ENCODE measurements around the gene CHD2.

Gene CHD2

GRCh38 chr15:92932946-92933649 lies 33.0 kb downstream of the CHD2 start:
- no peak for DNase-seq

- no peak for DNase-seq
Observed at GRCh38 chr15:92933831-92934230, 33.7 kb downstream of the CHD2 start.

- no peak for DNase-seq
Observed at GRCh38 chr15:92934716-92935115, 34.6 kb downstream of the CHD2 start.

- no peak for DNase-seq
Observed at GRCh38 chr15:92936138-92936537, 36.0 kb downstream of the CHD2 start.

GRCh38 chr15:92936693-92937092 lies 36.6 kb downstream of the CHD2 start:
- DNase-seq = no peak

- DNase-seq = no peak
Observed at GRCh38 chr15:92937901-92938300, 37.8 kb downstream of the CHD2 start.

GRCh38 chr15:92938387-92938786 lies 38.3 kb downstream of the CHD2 start:
- DNase-seq = no peak

GRCh38 chr15:92941668-92942067 lies 41.5 kb downstream of the CHD2 start:
- no peak for DNase-seq

- DNase-seq = no peak
Observed at GRCh38 chr15:92942706-92943105, 42.6 kb downstream of the CHD2 start.

- no peak for DNase-seq
Observed at GRCh38 chr15:92943581-92943980, 43.5 kb downstream of the CHD2 start.

GRCh38 chr15:92944946-92945521 lies 44.9 kb downstream of the CHD2 start:
- DNase-seq = no peak

- no peak for DNase-seq
Observed at GRCh38 chr15:92947071-92947730, 47.1 kb downstream of the CHD2 start.

- no peak for DNase-seq
Observed at GRCh38 chr15:92949604-92950249, 49.6 kb downstream of the CHD2 start.

- DNase-seq = no peak
Observed at GRCh38 chr15:92951800-92952457, 51.8 kb downstream of the CHD2 start.

GRCh38 chr15:92952458-92952850 lies 52.3 kb downstream of the CHD2 start:
- DNase-seq = no peak

GRCh38 chr15:92953566-92953965 lies 53.4 kb downstream of the CHD2 start:
- DNase-seq = no peak

- DNase-seq = no peak
Observed at GRCh38 chr15:92954002-92954401, 53.9 kb downstream of the CHD2 start.

- DNase-seq = no peak
Observed at GRCh38 chr15:92954578-92954977, 54.5 kb downstream of the CHD2 start.

- DNase-seq = no peak
Observed at GRCh38 chr15:92955706-92956105, 55.6 kb downstream of the CHD2 start.

- peak; percentile 23 for DNase-seq
Observed at GRCh38 chr15:92958105-92958504, 58.0 kb downstream of the CHD2 start.

- DNase-seq = no peak
Observed at GRCh38 chr15:92959219-92959618, 59.1 kb downstream of the CHD2 start.

GRCh38 chr15:92960996-92961681 lies 61.0 kb downstream of the CHD2 start:
- no peak for DNase-seq

GRCh38 chr15:92962914-92963313 lies 62.8 kb downstream of the CHD2 start:
- DNase-seq = no peak

Data from activated gamma-delta T cell treated with Interleukin-2 at 50 U/mL for 16 hours (primary cell).